K562 (cell line): ENCODE results near the gene RBM20. TPM values are rescaled to one million over a fixed set of nuclear protein-coding genes. Genes with fewer than 3 reads are reported as not detected.

Experiments used
- ARHGAP35 ChIP-seq: fragments of 450-650 bp; IDR thresholded peaks from 2 replicates; pipeline ENCODE4 v1.6.1; 2018; ENCODE audit not compliant: partially characterized antibody
- CREB3 ChIP-seq: fragments of 450-650 bp; conservative IDR thresholded peaks from 2 replicates; pipeline ENCODE4 v1.6.1; 2016; ENCODE audit warnings: missing genetic modification characterization, low read depth, mild to moderate bottlenecking, missing compliant biosample characterization, moderate library complexity
- IRF1 ChIP-seq: sonication (generic); formaldehyde crosslinking; IDR thresholded peaks from 2 replicates; pipeline ENCODE4 v1.8.0; 2022; ENCODE audit warnings: missing genetic modification reagents, mild to moderate bottlenecking, borderline replicate concordance
- ZFP91 ChIP-seq: sonication (generic); formaldehyde crosslinking; IDR thresholded peaks from 2 replicates; pipeline ENCODE4 v1.8.0; 2022; ENCODE audit warnings: mild to moderate bottlenecking, missing genetic modification reagents
- ZNF197 ChIP-seq: fragments of 200-800 bp; sonication (Bioruptor generic); IDR thresholded peaks from 2 replicates; pipeline ENCODE4 v1.6.1; 2016; ENCODE audit warnings: low read depth, missing genetic modification characterization, missing compliant biosample characterization
- ZNF445 ChIP-seq: fragments of 250-450 bp; sonication (Bioruptor Pico); IDR thresholded peaks from 2 replicates; pipeline ENCODE4 v1.4.0; 2020; ENCODE audit warnings: low read depth, mild to moderate bottlenecking, moderate library complexity
- polyA plus RNA-seq, 8 experiments: library from polyadenylated mRNA; depleted of rRNA in 4 of 8; stranded (reverse) in 5 of 8; unstranded in 3 of 8; fragments of >200 nt; fragmentation: Nextera tagmentation in 2 of 8; fragmentation: Illumina TruSeq in 1 of 8; extraction: Ambion mirVana in 2 of 8; extraction: Trizol in 1 of 8; gene quantifications; 2 replicates each; pipeline versions ENCODE4 v1.2.1 to v1.2.3, GENCODE V29; 2011 to 2014; ENCODE audit warnings: inconsistent platforms in 1 of 8, missing spikeins in 1 of 8
- total RNA-seq, 7 experiments: library from RNA; depleted of rRNA in 6 of 7; stranded (reverse); fragments of >200 nt in 6 of 7; fragmentation: Illumina TruSeq in 2 of 7; extraction: Trizol in 2 of 7; gene quantifications; 2 replicates each; pipeline versions ENCODE4 v1.2.1 to v1.2.3, GENCODE V29; 2011 to 2021; ENCODE audit warnings: low replicate concordance in 1 of 7

Gene RBM20
- total and polyA plus RNA-seq, 9 of the 15 experiments (the other 6 are each of a cell fraction or from before 2014, with no cell fraction given) = 0.63 to 5.7 (median 3.2) TPM

DNA sequence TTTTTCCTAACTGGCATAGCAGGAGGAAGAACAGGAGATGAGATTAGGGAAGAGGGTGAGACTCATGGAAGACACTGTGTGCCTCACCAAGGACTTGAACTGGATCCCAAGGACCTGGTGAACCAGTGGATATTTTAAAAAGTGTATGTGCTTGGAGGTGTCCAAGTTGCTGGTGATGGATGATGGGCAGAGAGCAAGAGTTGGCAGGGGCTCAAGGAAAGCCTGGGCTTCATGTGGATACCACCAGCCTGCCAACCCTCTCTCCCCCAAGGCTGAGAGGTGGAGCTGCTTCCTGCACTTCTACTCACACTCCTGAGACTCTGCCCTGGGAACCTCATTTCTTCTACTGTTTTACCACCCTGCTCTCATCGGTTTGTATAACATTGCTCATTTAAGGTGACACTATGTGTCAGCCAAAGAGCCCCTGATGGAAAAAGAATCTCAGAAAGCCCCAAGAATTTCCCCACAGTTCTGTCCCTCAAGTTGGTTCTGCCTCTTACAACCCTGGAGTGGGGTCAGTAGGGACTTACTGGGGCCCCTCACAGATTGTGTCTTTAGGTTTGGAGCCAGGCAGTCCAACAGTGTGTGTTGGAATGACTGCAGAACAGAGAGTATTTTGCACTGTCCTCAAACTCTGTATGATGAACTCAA, 171.3 kb downstream of the RBM20 start (continued):
- no peak for TF ChIP-seq ARHGAP35
- no peak for TF ChIP-seq ZFP91
- TF ChIP-seq ZNF445 (CRISPR knock-in tag) = no peak
- TF ChIP-seq ZNF197 (CRISPR knock-in tag) = no peak
- no peak for TF ChIP-seq IRF1 (CRISPR knock-in tag)
- TF ChIP-seq CREB3 (tag) = no peak
- TF ChIP-seq, all 486 proteins: peak for 0
